ENCODE results near the gene GP1BA.

The GP1BA gene

GRCh38 chr17:4938688-4939545, 6.8 kb downstream of the GP1BA start:
- DNase-seq, result no peak

DNA sequence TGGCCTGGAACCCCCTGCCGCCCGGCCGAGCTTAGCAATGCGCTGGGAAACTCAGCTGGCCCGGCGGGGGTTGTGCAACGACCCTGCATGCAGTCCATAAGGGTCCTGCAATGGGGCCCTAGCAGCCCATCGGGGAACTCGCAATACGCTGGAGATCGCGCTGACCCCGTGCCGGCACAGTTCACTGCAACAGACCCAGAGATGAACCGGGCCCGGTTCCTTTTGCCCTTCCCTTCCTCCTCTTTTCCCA, 7.4 kb downstream of the GP1BA start:
- no peak for DNase-seq

DNA sequence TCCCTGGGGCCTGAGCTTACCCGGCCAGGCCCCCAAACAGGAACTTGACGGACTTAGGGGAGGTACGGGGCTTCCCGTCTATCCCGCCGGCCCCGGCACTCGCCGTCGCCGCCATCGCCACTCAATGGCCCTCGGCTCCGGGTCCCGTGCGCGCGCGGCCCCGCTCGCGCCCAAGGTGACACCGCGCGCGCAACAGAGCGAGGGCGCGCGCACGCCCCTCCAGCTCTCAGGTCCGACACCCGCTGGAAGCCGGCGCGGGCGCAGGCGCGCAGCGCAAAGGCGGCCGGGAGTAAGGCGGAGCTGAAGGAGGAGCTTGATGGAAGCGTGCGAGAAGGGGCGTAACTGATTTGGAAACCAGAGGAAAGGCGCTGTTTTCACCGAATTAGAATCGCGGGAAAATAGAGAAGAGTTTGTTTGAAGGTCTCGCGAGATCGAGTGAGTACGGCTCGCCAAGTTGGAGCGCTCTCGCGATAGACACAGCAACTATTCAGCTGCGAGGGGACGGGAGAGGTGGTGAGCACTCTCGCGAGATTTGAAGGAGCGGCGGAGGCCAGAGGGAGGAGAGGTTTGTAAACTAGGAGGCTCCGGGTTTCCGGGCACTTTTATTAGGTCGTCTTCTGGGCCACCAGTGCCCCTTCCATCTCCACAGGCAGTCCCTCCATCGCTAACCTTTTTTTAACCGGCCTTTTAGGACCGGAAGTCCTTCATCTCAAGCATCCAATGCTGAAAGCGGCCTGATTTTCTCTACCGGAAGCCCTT, 7.9 kb downstream of the GP1BA start, which contains the start of the genes RNF167 and SLC25A11:
RNF167 (plus strand) TSS at position 473 of the 759 bp plus-strand sequence. CDS start 642 bp downstream, outside the sequence.
SLC25A11 (minus strand) TSS at position 251 of the 759 bp plus-strand sequence; CDS start at position 115, 136 bp downstream.
- DNase-seq, result peak; percentile 81

GRCh38 chr17:4940555-4941318, 8.7 kb downstream of the GP1BA start:
- DNase-seq, result no peak

GRCh38 chr17:4941319-4941610, 9.2 kb downstream of the GP1BA start:
- DNase-seq, result no peak

GRCh38 chr17:4942760-4943508, 10.9 kb downstream of the GP1BA start:
- no peak for DNase-seq

GRCh38 chr17:4944163-4944553, 12.1 kb downstream of the GP1BA start:
- DNase-seq, result no peak

DNA sequence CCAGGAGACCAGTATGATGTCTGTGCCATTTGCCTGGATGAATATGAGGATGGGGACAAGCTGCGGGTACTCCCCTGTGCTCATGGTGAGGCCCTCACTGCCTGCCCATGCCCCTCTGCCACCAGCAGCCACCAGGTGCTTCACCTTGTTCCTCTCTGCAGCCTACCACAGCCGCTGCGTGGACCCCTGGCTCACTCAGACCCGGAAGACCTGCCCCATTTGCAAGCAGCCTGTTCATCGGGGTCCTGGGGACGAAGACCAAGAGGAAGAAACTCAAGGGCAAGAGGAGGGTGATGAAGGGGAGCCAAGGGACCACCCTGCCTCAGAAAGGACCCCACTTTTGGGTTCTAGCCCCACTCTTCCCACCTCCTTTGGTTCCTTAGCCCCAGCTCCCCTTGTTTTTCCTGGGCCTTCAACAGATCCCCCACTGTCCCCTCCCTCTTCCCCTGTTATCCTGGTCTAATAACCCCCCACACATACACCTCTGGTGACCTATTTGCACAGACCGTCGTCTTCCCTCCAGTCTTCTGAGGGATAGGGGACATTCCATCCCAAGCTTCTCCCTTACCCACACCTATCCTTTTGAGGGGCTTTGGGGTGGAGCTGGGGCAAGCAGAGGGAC, 12.6 kb downstream of the GP1BA start:
- DNase-seq, result no peak

- DNase-seq, result no peak
These were observed 13.3 kb downstream of the GP1BA start for GRCh38 chr17:4945176-4945943.

DNA sequence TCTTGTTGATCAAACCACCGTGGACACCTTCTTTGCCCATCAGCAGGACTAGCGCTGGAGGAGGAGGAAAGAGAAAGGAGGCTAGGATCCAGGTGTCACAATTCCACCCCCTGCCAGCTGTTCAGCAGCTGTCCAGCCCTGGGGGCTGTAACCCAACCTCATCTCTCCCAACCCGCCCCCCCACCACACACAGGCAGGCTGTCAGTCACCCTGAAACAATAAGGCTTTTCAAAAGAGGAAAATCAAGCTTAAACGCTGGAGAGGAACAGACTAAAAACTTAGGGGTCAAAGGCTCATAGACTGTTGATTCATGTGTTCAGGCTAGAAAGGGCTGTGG, 13.8 kb downstream of the GP1BA start:
- DNase-seq, result no peak

GRCh38 chr17:4946312-4946976, 14.4 kb downstream of the GP1BA start:
- no peak for DNase-seq

DNA sequence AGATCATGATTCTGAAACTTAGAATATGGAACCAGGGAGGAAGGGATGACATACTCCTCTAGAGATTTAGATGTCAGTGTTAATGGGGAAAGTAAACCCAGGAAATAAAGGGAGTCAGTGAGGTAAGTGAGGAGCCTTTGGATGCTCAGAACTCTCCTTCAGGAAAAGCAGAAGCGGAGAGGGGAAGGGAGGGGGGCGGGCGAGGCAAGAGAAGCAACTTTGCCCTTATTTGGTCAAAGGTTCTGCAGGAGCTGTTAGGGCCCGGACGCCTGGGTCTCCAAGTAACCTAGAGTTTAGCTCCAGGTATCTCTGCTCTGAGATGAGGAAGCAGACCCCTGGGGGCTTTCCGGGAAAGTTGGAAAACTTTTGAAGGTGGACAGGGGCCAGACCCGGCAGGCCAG, 14.9 kb downstream of the GP1BA start:
- no peak for DNase-seq

DNA sequence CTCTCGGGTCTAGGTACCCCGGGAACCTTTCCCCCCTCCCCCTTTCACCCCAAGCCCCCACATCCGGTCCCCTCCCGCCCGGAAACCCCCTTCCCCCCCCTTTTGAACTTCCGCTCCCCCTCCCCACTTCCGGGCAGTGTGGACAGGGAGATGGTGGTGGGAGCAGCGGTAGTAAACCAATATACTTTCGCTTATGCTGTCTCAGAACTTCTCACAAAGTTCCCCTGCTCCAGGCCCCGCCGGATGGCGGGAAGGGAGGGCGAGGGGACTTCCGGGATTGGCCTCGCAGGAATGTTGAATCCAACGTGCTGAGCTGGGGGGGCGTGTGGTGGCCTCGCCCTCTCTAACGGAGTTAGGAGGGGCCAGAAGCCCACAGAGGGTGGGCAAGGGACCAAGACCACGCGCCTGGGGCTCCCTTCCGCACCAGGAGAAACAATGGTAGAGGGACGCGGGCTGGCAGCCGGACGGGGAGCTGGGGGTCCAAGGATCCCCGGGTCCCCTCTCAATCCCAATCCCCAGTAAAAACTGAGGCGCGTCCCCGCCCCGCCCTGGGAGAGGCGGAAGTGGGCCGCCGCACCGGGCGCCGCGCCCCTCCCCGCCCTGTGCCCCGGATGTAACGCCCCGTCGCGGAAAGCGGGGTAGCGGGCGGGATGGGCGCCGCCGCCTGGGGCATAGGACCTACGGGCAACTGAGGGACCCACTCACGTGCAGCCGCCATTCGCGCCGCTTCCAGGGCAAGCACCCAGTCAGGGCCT, 15.5 kb downstream of the GP1BA start:
- DNase-seq, result no peak

DNA sequence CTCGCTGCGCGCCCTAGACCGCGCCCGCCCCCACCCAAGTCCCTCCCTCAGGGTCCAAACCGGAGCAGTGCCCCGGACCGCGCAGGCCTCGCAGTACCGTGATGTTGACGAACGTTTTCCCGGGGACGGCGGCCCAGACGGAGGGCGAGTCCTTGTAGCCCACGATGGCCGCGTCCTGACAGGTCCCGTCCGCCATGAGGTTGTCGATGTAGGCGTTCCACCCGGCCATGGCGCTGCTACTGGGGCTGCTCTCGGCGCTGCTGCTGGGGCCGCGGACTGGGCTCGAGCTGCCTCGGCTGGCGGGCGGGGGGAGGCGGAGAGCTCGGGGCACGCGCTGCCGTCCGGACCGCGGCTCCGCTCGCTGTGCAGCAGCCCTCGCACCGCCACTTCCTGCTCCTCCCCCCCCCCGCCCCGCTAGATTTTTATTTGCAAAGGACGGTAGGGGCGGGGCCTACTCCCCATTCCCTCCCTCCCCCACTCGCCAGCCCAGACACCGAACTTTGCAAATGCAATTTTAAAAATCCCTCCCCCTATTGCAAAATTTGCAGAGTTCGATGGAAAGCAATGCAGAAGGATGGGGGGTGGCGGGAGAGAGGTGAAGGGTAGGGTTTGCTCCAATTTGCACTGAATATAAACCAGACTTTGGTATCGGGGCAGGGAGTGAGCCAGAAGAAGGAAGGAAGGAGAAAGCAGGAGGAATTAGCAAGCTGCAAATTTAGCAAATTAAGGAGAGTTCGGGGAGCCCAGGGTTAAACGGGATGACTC, 16.3 kb downstream of the GP1BA start, which contains the start of gene PFN1:
PFN1 (minus strand) TSS at position 365 of the 765 bp plus-strand sequence; CDS start at position 229, 136 bp downstream.
- peak; percentile 21 for DNase-seq

DNA sequence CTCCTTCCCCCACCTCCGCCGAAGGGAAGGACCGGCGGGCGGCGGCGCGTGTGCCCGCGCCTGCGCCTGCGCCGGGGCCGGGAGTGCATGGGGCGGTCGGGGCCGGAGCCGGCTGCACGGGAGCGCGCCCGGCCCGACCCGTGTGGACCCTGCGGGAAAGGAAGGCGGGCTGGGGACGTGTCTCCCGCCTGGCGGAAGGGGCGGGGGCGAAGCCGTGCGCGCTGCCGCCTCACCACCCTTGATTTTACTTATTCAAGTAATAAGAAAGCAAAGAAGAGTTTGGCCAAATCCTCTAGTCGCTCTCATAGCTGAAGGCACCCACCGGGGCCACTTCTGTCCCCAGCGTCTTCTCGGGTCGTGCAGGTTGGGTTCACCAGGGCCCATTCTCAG, 16.8 kb downstream of the GP1BA start:
- DNase-seq, result peak; percentile 12

GRCh38 chr17:4949321-4950074, 17.4 kb downstream of the GP1BA start:
- no peak for DNase-seq

GRCh38 chr17:4950075-4950745, 18.1 kb downstream of the GP1BA start:
- DNase-seq, result no peak

GRCh38 chr17:4950746-4951204, 18.7 kb downstream of the GP1BA start, which contains the start of gene ENO3:
Gene ENO3, plus strand, starts transcription at chr17:4951119. Its CDS starts 711 bp downstream, at chr17:4951830.
- no peak for DNase-seq
